HEK293 (cell line): ENCODE data around the gene CDK14.

Experiments
- CTCF ChIP-seq: fragments of 450-650 bp; formaldehyde crosslinking; IDR thresholded peaks from 2 replicates; pipeline ENCODE4 v1.5.1; 2016; ENCODE audit warnings: missing biosample characterization, missing genetic modification characterization
- YY1 ChIP-seq: fragments of 450-650 bp; formaldehyde crosslinking; IDR thresholded peaks from 2 replicates; pipeline ENCODE4 v1.5.1; 2018; ENCODE audit warnings: missing biosample characterization, missing genetic modification characterization
- ZBTB26 ChIP-seq: fragments of 450-650 bp; formaldehyde crosslinking; optimal IDR thresholded peaks from 2 replicates; pipeline ENCODE3; 2016; ENCODE audit warnings: missing biosample characterization, mild to moderate bottlenecking, missing genetic modification characterization
- ZNF16 ChIP-seq: fragments of 450-650 bp; formaldehyde crosslinking; IDR thresholded peaks from 2 replicates; pipeline ENCODE4 v1.5.1; 2016; ENCODE audit warnings: low read depth, missing biosample characterization, missing genetic modification characterization
- ZNF19 ChIP-seq: fragments of 450-650 bp; formaldehyde crosslinking; IDR thresholded peaks from 2 replicates; pipeline ENCODE4; 2016; ENCODE audit warnings: missing biosample characterization, missing genetic modification characterization, low read depth
- ZNF426 ChIP-seq: fragments of 450-650 bp; formaldehyde crosslinking; IDR thresholded peaks from 2 replicates; pipeline ENCODE4 v1.5.1; 2017; ENCODE audit warnings: missing biosample characterization, missing genetic modification characterization, mild to moderate bottlenecking, inconsistent platforms, moderate library complexity
- ZNF670 ChIP-seq: fragments of 450-650 bp; formaldehyde crosslinking; IDR thresholded peaks from 2 replicates; pipeline ENCODE4 v1.5.1; 2016; ENCODE audit warnings: missing biosample characterization, missing genetic modification characterization, low read depth

GRCh38 chr7:90830308-90830707 lies 234.2 kb downstream of the CDK14 start:
- TF ChIP-seq YY1 (tag by site-specific recombination): no peak
- no peak for TF ChIP-seq ZNF16 (tag by site-specific recombination)
- TF ChIP-seq ZNF670 (tag by site-specific recombination): no peak
- no peak for TF ChIP-seq ZNF19
- TF ChIP-seq CTCF (tag by site-specific recombination): no peak
- TF ChIP-seq ZBTB26 (tag by site-specific recombination): no peak
- no peak for TF ChIP-seq ZNF426
